PC-9 (cell line): Measurements from ENCODE around the gene MTMR3. TPM values are rescaled to one million over a fixed set of nuclear protein-coding genes. Genes with fewer than 3 reads are reported as not detected.
A peak's percentile ranks its signal among the peaks of the same experiment; 100 is the strongest.

Experiments
- BruUV-seq: library from RNA; stranded (reverse); fragments of 400-500 nt; replicated peaks from 2 replicates; lab custom pipeline; 2021; lab: Mats Ljungman, UMichigan
- CTCF ChIA-PET: fragments of 300-600 bp; sonication (Branson Sonifier 250); formaldehyde crosslinking; loops from one replicate; lab custom pipeline; 2022; ENCODE audit warnings: antibody characterized with exemption; lab: Charles Lee
- POLR2A ChIA-PET: fragments of 300-600 bp; sonication (Branson Sonifier 250); formaldehyde crosslinking; loops from one replicate; lab custom pipeline; 2022; ENCODE audit warnings: antibody characterized with exemption; ENCODE audit not compliant: unreplicated experiment; lab: Charles Lee
- DNase-seq, 2 experiments: peaks; one replicate each; pipeline versions ENCODE4 v3.0.0 to v3.0.0-alpha.2; 2015 to 2022; ENCODE audit warnings: mixed read lengths in 1 of 2
- H2AFZ ChIP-seq: fragments of 200-600 bp; sonication (generic); 2 replicates; pipeline ENCODE4 v1.8.1; 2017; ENCODE audit warnings: antibody characterized with exemption
- H3F3A ChIP-seq: fragments of 200-600 bp; sonication (generic); 2 replicates; pipeline ENCODE4 v1.8.1; 2017; ENCODE audit warnings: antibody characterized with exemption, mild to moderate bottlenecking, low read depth; ENCODE audit not compliant: insufficient read depth
- H3K27ac ChIP-seq: fragments of 200-600 bp; sonication (generic); 2 replicates; pipeline ENCODE4 v1.6.1; 2016; ENCODE audit warnings: mixed run types
- H3K27me3 ChIP-seq: fragments of 200-600 bp; sonication (generic); 2 replicates; pipeline ENCODE4 v1.6.1; 2016; ENCODE audit warnings: low read depth, mixed run types; ENCODE audit not compliant: insufficient read depth
- H3K36me3 ChIP-seq: fragments of 200-600 bp; sonication (generic); 2 replicates; pipeline ENCODE4 v1.6.1; 2016; ENCODE audit warnings: low read depth, mixed run types
- H3K4me1 ChIP-seq: fragments of 200-600 bp; sonication (generic); replicated peaks from 2 replicates; pipeline ENCODE4 v1.6.1; 2016; ENCODE audit warnings: mixed run types; ENCODE audit not compliant: insufficient read depth
- H3K4me2 ChIP-seq: fragments of 200-600 bp; sonication (generic); 2 replicates; pipeline ENCODE4 v1.6.1; 2017; ENCODE audit warnings: mixed run types
- H3K4me3 ChIP-seq: fragments of 200-600 bp; sonication (generic); 2 replicates; pipeline ENCODE4 v1.6.1; 2016; ENCODE audit warnings: mixed run types
- H3K79me2 ChIP-seq: fragments of 200-600 bp; sonication (generic); 2 replicates; pipeline ENCODE4 v1.6.1; 2017; ENCODE audit warnings: low read depth, mixed run types
- H3K9me2 ChIP-seq: fragments of 200-600 bp; sonication (generic); 2 replicates; pipeline ENCODE4 v1.8.1; 2017; ENCODE audit warnings: mild to moderate bottlenecking; ENCODE audit not compliant: insufficient read depth
- H3K9me3 ChIP-seq: fragments of 200-600 bp; sonication (generic); 2 replicates; pipeline ENCODE4 v1.8.1; 2016; ENCODE audit warnings: low read depth; ENCODE audit not compliant: insufficient read depth
- H4K20me1 ChIP-seq: fragments of 200-600 bp; sonication (generic); 2 replicates; pipeline ENCODE4 v1.8.1; 2017; ENCODE audit not compliant: insufficient read depth
- CTCF ChIP-seq: fragments of 200-600 bp; sonication (generic); conservative IDR thresholded peaks from 2 replicates; pipeline ENCODE4 v1.6.1; 2017; ENCODE audit warnings: mixed run types, antibody characterized with exemption, mild to moderate bottlenecking, moderate library complexity
- EZH2 ChIP-seq: fragments of 200-600 bp; sonication (generic); IDR thresholded peaks from 2 replicates; pipeline ENCODE4 v1.8.0; 2017; ENCODE audit warnings: antibody characterized with exemption, low read depth
- intact Hi-C: fragments of 100-400 bp; cut with micrococcal nuclease; formaldehyde crosslinking; loops from one replicate; pipeline ENCODE4 v1.10.0; 2022; ENCODE audit not compliant: unreplicated experiment
- total RNA-seq: library from RNA; stranded (reverse); gene quantifications from 2 replicates; pipeline ENCODE4 v1.2.3, GENCODE V29; 2021

MTMR3 gene
- total RNA-seq, 1 experiment from 2014 or later: 28.1 TPM

- no peak for DNase-seq
- Histone ChIP-seq H4K20me1 (no peaks in the 10 kb centered on the region), H3K4me1 (no peaks in the 10 kb centered on the region), H3F3A (peaks cover 6% of the 10 kb centered on the region; the same call in 1 of the 2 replicates), H3K9me2 (no peaks in the 10 kb centered on the region), H2AFZ (no peak overlapping the region), H3K27ac (no peak overlapping the region), H3K4me2 (no peak overlapping the region), H3K79me2 (0 out of 2 replicates have a peak, but pooled peaks cover under 1% of the 10 kb centered on the region), H3K27me3 (no peaks in the 10 kb centered on the region), H3K36me3 (peaks cover 8% of the 10 kb centered on the region; the same call in 1 of the 2 replicates), H3K9me3 (no peaks in the 10 kb centered on the region), H3K4me3 (no peak overlapping the region)
- POLR2A ChIA-PET: interaction anchor here (0.5 kb wide), 1 partner anchor 20 kb away, joined by 7 read pairs; no protein-coding TSS in a partner anchor
- BruUV-seq: no TSS peak
- intact Hi-C loops: loop anchor here (2.0 kb wide), 1 partner anchor 609 kb away; no protein-coding TSS in a partner anchor
- TF ChIP-seq CTCF (no peak), EZH2 (no peak)
- CTCF ChIA-PET: interaction anchor here (0.7 kb wide), 1 partner anchor 314 kb away, joined by 3 read pairs; no protein-coding TSS in a partner anchor
Measured at GRCh38 chr22:30004101-30004500, 121.1 kb downstream of the MTMR3 start.

GRCh38 chr22:30004694-30005093, 121.7 kb downstream of the MTMR3 start:
- Histone ChIP-seq H2AFZ (no peak overlapping the region), H3K27ac (no peak overlapping the region), H3K79me2 (no peaks in the 10 kb centered on the region), H3K4me3 (no peak overlapping the region), H4K20me1 (no peaks in the 10 kb centered on the region), H3F3A (peaks cover 5% of the 10 kb centered on the region; the same call in 1 of the 2 replicates), H3K4me1 (no peaks in the 10 kb centered on the region), H3K9me2 (no peaks in the 10 kb centered on the region), H3K36me3 (0 out of 2 replicates have a peak, but pooled peaks cover 4% of the 10 kb centered on the region), H3K27me3 (no peaks in the 10 kb centered on the region), H3K9me3 (no peaks in the 10 kb centered on the region), H3K4me2 (no peak overlapping the region)
- BruUV-seq: no TSS peak
- TF ChIP-seq EZH2: no peak
- no peak for TF ChIP-seq CTCF
- no peak for DNase-seq
- CTCF ChIA-PET: interaction anchor here (0.6 to 1.0 kb wide), 5 partner anchors 10 to 369 kb away, joined by 3 to 4 read pairs (median 3); no protein-coding TSS in a partner anchor
- POLR2A ChIA-PET: interaction anchor here (0.5 to 0.8 kb wide), 2 partner anchors 19 to 167 kb away, joined by 5 to 7 read pairs; partner anchors contain the start of gene ASCC2
- intact Hi-C loops: loop anchor here (2.0 to 5.0 kb wide), 4 partner anchors 182 to 610 kb away; no protein-coding TSS in a partner anchor

- ChIA-PET POLR2A (interaction anchor here (0.8 kb wide), 1 partner anchor 168 kb away, joined by 5 read pairs; the partner anchor contains the start of gene ASCC2), CTCF (interaction anchor here (0.7 to 1.0 kb wide), 4 partner anchors 97 to 369 kb away, joined by 3 to 4 read pairs (median 3); no protein-coding TSS in a partner anchor)
- no peaks in the 10 kb centered on the region for H3K9me3 ChIP-seq
- H3K27me3 ChIP-seq: no peaks in the 10 kb centered on the region
- peaks cover 5% of the 10 kb centered on the region; the same call in 1 of the 2 replicates for H3F3A ChIP-seq
- no peaks in the 10 kb centered on the region for H3K9me2 ChIP-seq
- no peak overlapping the region for H3K4me3 ChIP-seq
- TF ChIP-seq EZH2 (no peak), CTCF (peak; percentile 98)
- intact Hi-C loops: loop anchor here (2.0 to 5.0 kb wide), 4 partner anchors 183 to 611 kb away; no protein-coding TSS in a partner anchor
- peak; percentile 49 to 66 for DNase-seq
- H4K20me1 ChIP-seq: no peaks in the 10 kb centered on the region
- BruUV-seq: no TSS peak
- H3K36me3 ChIP-seq: 0 out of 2 replicates have a peak, but pooled peaks cover 4% of the 10 kb centered on the region
- H3K4me2 ChIP-seq: no peak overlapping the region
- H3K79me2 ChIP-seq: no peaks in the 10 kb centered on the region
- H2AFZ ChIP-seq: no peak overlapping the region
- no peak overlapping the region for H3K27ac ChIP-seq
- H3K4me1 ChIP-seq: no peaks in the 10 kb centered on the region
Measured at GRCh38 chr22:30005213-30005857, 122.4 kb downstream of the MTMR3 start.
